NCI-H2029 treated with DMSO at 0.1 percent for 48 hours (cell line): ENCODE data around the gene CPNE5.

Experiments used
- DNase-seq: peaks from one replicate; lab custom pipeline; 2025; lab: John Stamatoyannopoulos, UW

CPNE5 gene

GRCh38 chr6:36700071-36700812 lies 139.0 kb downstream of the CPNE5 start:
- DNase-seq = no peak

GRCh38 chr6:36699348-36699747 lies 139.9 kb downstream of the CPNE5 start:
- DNase-seq = no peak

- no peak for DNase-seq
Observed at GRCh38 chr6:36698871-36699271, 140.4 kb downstream of the CPNE5 start.

DNA sequence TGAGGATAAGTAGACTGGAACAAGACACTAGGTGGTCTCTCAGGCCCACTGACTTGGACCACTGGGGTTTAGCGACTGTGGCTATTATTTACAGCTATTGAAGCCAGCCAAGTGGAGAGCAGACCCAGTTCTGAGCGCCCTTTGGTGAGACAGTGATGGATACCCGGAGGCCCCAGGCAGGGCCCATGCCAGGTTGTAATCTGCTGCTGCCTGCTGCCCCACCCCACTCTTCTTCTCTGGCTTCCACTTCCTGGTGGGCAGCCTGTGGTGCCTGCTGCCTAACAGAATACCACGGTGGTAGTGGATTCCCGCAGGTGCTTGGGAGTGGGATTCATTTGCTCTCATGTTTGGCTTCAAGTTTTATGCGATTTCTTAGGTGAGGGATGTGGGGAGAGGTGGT lies 141.0 kb downstream of the CPNE5 start:
- DNase-seq = no peak

DNA sequence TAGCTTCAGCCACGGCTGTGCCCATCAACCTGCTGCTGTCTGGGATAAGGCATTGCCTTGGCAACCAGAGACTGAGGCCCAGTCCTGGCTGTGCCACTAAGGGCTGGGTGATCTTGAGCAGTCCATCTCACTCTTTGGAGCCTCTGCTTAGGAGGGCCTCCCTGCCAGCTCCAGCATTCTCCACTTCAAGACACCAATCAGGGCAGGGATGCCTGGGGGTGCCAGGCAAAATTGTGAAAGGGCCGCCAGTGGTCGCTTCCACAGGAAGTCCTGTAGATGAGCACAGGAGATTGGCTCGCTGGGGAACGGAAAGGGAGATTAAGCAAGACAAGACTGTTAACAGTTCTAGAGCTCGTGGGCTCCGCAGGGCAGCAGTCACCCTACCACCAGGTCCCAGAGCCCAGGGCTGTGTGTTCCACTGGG lies 141.8 kb downstream of the CPNE5 start, which contains the start of gene RAB44:
RAB44 (plus strand) TSS at position 346 of the 423 bp plus-strand sequence. CDS start 6,410 bp downstream, outside the sequence.
- DNase-seq = no peak

DNA sequence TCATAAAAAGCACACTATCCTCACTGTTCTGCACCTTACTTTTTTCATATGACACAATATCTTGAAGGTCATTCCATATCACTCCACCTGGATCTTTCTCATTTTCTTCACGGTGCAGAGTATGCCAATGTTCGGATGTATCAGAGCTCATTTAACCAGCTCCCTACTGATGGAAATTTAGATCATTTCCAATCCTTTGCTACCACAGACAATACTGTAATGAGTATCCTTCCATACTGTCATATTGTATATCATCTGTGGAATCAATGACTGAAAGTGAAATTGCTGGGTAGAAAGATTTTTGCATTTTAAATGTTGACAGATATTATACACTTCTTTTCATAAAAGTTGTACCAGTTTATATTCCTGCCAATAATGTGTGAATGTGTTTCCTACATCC lies 143.8 kb downstream of the CPNE5 start:
- DNase-seq = no peak

GRCh38 chr6:36694616-36695015 lies 144.6 kb downstream of the CPNE5 start:
- no peak for DNase-seq

GRCh38 chr6:36692861-36693702 lies 146.2 kb downstream of the CPNE5 start:
- DNase-seq = no peak

DNA sequence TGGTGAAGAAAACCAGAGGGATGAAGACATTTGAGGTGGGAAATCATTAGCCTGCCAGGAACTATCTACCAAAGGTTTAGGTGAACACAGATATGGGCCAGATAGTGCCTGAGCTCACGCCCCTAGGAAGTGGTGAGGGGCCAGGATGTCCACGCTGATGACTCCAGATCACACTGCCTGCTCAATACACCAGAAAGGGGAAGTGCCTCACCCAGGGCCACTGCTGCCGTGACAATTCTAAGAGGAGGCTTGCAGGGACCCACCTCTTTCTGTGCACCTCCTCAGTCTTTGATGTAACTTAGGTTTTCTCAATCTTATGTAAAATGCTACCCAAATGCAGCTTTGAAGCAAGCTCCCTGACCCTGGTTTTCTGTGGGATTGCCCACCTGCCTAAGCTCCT lies 147.0 kb downstream of the CPNE5 start:
- DNase-seq = no peak

DNA sequence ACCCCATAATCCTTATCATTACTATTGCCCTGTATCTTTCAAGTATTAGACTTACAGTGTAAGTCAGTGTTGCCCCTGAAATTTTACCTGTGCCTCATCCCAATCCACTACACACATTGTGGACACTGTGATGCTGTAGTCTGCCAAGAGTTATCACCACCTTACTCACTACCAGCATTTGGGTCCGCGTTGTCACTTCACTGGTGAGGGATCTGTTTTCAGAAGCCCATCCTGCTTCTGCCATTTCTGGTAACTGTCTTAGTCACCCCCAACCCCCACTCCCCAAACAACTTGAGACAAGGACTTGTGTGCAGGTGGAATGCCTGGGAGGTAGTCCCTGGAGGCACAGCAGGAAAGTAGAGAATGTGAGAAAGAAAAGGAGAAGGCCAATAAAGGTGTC lies 147.6 kb downstream of the CPNE5 start:
- DNase-seq = no peak

GRCh38 chr6:36691011-36691410 lies 148.2 kb downstream of the CPNE5 start:
- no peak for DNase-seq
